ENCODE results near the gene PAM.

DNA sequence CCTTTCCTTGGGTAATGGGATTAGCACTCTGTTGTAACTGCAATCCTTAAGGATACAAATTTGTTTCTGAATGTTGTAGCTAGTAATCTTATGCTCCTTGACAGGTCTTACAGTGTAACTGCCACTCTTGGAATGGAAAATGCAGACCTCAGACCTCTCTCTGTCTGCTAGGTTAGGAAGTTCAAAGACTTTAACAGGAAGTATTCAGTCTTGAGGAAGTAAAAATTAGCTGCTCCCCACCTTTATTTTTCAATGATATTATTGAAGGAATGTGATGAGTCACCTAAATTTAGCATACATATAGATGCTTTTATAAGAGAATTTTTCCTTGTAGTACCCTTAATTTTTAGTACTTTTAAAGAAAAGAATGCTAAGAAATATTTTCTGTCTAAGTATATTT lies 71.5 kb downstream of the PAM start:
- TF ChIP-seq, protein P1, sequence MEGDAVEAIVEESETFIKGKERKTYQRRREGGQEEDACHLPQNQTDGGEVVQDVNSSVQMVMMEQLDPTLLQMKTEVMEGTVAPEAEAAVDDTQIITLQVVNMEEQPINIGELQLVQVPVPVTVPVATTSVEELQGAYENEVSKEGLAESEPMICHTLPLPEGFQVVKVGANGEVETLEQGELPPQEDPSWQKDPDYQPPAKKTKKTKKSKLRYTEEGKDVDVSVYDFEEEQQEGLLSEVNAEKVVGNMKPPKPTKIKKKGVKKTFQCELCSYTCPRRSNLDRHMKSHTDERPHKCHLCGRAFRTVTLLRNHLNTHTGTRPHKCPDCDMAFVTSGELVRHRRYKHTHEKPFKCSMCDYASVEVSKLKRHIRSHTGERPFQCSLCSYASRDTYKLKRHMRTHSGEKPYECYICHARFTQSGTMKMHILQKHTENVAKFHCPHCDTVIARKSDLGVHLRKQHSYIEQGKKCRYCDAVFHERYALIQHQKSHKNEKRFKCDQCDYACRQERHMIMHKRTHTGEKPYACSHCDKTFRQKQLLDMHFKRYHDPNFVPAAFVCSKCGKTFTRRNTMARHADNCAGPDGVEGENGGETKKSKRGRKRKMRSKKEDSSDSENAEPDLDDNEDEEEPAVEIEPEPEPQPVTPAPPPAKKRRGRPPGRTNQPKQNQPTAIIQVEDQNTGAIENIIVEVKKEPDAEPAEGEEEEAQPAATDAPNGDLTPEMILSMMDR (IDR thresholded peaks at IDR 0.05): no peak
- TF ChIP-seq POLR2A (IDR thresholded peaks at IDR 0.05): no peak
